Midbrain (tissue), 1 donor: ENCODE measurements around the gene SHANK2.

Experiments
- DNase-seq: peaks from one replicate; lab custom pipeline; 2025; lab: John Stamatoyannopoulos, UW

The SHANK2 gene

GRCh38 chr11:71222318-71223080, 29.9 kb downstream of the SHANK2 start:
- DNase-seq, result no peak

GRCh38 chr11:71221821-71222220, 30.6 kb downstream of the SHANK2 start:
- DNase-seq, result no peak

GRCh38 chr11:71221201-71221600, 31.2 kb downstream of the SHANK2 start:
- no peak for DNase-seq

GRCh38 chr11:71218789-71219499, 33.4 kb downstream of the SHANK2 start:
- DNase-seq, result no peak

- no peak for DNase-seq
Observed at GRCh38 chr11:71215425-71215965, 36.9 kb downstream of the SHANK2 start.

GRCh38 chr11:71214553-71215424, 37.6 kb downstream of the SHANK2 start:
- no peak for DNase-seq

GRCh38 chr11:71213696-71214552, 38.5 kb downstream of the SHANK2 start:
- DNase-seq, result no peak

GRCh38 chr11:71212871-71213559, 39.4 kb downstream of the SHANK2 start:
- no peak for DNase-seq

- no peak for DNase-seq
Observed at GRCh38 chr11:71211631-71212030, 40.7 kb downstream of the SHANK2 start.

- DNase-seq, result no peak
Observed at GRCh38 chr11:71210861-71211260, 41.5 kb downstream of the SHANK2 start.

GRCh38 chr11:71209656-71210055, 42.7 kb downstream of the SHANK2 start:
- no peak for DNase-seq

- no peak for DNase-seq
Observed at GRCh38 chr11:71209181-71209580, 43.2 kb downstream of the SHANK2 start.

- DNase-seq, result no peak
Observed at GRCh38 chr11:71208011-71208774, 44.2 kb downstream of the SHANK2 start.

GRCh38 chr11:71207563-71207962, 44.8 kb downstream of the SHANK2 start:
- DNase-seq, result no peak

- DNase-seq, result no peak
Observed at GRCh38 chr11:71206186-71206585, 46.2 kb downstream of the SHANK2 start.

- DNase-seq, result no peak
Observed at GRCh38 chr11:71204748-71205664, 47.4 kb downstream of the SHANK2 start.

GRCh38 chr11:71204294-71204693, 48.1 kb downstream of the SHANK2 start:
- no peak for DNase-seq

- no peak for DNase-seq
Observed at GRCh38 chr11:71203681-71204080, 48.7 kb downstream of the SHANK2 start.

- DNase-seq, result no peak
Observed at GRCh38 chr11:71202966-71203365, 49.4 kb downstream of the SHANK2 start.
